Stimulated activated CD4-positive, alpha-beta T cell treated with anti-CD3 and anti-CD28 coated beads, Interleukin-4, amount 100 ng/mL, for 48 hours (primary cell): ENCODE results near the gene KNDC1.
"Not testable (repeated sequence)": the region's sequence is repeated elsewhere in the genome, so short reads cannot be mapped to it uniquely, and the experiment has no call there.

Source experiments
- DNase-seq, 2 donors: peaks; one replicate each; pipeline ENCODE4 v3.0.0-alpha.2; 2020; ENCODE audit warnings: low read depth in 2 of 2

Gene KNDC1

DNA sequence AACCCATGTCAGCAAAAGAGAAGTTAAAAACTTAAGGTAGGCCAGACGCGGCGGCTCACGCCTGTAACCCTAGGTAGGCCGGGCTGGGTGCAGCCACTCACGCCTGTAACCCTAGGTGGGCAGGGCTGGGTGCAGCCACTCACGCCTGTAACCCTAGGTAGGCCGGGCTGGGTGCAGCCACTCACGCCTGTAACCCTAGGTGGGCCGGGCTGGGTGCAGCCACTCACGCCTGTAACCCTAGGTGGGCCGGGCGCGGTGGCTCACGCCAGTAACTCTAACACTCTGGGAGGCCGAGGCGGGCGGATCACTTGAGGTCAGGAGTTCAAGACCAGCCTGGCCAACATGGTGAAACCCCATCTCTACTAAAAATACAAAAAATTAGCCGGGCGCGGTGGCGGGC is 61.7 kb downstream of the KNDC1 start:
- not testable (repeated sequence) for DNase-seq

GRCh38 chr10:133224076-133224475 is 64.1 kb downstream of the KNDC1 start:
- DNase-seq, result no peak

DNA sequence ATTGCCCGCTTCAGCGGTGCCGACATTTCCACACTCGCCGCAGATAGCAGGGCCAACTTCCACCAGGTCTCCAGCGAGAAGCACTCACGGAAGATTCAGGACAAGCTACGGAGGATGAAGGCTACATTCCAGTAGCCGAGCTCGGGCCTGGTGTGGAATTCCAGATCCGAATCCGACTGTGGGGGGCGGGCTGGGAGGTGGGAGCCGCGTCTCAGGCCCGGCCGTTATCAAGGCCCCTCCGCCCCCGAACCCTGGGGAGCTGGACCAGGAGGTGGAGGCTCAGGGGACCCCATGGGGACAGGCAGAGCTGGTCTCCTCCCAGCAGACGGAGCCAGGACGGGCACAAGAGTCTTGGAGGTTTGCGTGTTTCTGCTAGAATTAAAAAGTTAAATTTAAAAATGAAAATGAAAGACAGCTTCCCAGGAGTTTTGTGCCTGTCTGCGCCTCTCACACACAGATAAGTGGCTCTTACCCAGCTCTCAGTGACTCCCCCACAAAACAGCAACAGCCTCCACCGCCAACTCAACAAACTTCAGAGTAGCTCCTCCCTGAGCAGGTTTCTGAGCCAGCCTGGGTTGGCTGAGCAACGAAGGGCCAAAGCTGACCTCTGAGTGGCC is 64.8 kb downstream of the KNDC1 start:
- no peak for DNase-seq

DNA sequence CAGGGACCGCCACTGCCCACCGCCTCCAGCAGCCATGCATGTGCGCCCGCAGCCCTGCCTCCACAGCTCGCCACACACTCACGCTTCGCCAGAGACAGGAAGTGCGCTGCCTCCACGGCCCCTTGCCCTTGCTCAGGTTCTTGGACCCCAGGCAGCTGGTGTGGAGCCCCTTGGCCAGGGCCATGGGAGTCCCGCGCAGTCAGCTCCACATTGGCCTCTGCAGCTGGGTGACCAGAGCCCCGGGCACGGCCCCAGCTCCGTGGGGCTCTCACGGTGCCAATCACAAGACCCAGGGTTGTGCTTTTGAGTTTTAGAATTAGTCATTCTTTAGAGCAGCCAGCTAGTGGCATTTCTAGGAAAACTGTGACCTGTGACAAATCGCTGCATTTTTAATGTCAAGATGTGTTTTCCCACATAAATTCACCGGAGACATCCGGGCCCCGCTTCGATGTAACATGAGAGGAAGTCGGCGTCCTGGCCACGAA is 65.7 kb downstream of the KNDC1 start:
- no peak for DNase-seq

GRCh38 chr10:133226251-133226808 is 66.3 kb downstream of the KNDC1 start:
- DNase-seq, result no peak

DNA sequence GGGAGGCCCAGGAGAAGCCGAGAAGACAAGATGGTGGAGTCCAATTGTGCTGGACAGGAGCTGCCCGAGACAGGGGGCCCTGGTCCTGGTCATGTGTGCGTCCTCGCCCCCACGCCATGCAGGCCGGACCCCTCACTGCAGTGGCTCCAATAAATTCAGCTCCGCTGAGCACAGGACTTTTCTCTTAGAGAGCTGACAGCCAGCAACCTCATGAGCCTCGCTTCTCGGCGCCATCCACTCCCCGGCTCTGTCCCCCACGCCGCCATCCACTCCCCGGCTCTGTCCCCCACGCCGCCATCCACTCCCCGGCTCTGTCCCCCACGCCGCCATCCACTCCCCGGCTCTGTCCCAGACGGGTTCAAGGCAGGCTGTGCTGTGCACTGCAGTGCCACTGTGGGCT is 67.2 kb downstream of the KNDC1 start:
- DNase-seq, result no peak

GRCh38 chr10:133229265-133230043 is 69.4 kb downstream of the KNDC1 start:
- no peak for DNase-seq

- DNase-seq, result no peak
Observed at GRCh38 chr10:133230044-133230361, 70.0 kb downstream of the KNDC1 start, which contains the start of gene UTF1. TSS of gene UTF1 (plus strand) at chr10:133230217. CDS start at chr10:133230289, 72 bp downstream.

DNA sequence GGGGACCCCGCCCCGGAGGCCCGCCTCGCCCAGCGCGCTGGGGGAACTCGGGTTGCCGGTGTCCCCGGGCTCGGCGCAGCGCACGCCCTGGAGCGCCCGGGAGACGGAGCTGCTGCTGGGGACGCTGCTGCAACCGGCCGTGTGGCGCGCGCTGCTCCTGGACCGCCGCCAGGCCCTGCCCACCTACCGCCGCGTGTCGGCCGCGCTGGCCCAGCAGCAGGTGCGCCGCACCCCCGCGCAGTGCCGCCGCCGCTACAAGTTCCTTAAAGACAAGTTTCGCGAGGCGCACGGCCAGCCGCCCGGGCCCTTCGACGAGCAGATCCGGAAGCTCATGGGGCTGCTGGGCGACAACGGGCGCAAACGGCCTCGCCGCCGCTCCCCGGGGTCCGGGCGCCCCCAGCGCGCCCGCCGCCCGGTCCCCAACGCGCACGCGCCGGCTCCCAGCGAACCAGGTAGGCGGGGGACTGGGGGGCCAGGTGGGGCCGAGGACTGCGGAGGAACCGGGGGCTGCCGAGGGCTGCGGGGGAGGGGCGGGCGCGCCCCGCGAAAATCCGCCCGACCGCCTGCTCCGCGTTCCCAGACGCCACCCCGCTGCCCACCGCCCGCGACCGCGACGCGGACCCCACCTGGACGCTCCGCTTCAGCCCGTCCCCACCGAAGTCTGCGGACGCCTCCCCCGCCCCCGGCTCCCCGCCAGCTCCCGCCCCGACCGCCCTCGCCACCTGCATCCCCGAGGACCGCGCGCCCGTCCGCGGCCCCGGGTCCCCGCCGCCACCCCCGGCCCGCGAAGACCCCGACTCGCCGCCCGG is 70.6 kb downstream of the KNDC1 start:
- DNase-seq, result no peak

DNA sequence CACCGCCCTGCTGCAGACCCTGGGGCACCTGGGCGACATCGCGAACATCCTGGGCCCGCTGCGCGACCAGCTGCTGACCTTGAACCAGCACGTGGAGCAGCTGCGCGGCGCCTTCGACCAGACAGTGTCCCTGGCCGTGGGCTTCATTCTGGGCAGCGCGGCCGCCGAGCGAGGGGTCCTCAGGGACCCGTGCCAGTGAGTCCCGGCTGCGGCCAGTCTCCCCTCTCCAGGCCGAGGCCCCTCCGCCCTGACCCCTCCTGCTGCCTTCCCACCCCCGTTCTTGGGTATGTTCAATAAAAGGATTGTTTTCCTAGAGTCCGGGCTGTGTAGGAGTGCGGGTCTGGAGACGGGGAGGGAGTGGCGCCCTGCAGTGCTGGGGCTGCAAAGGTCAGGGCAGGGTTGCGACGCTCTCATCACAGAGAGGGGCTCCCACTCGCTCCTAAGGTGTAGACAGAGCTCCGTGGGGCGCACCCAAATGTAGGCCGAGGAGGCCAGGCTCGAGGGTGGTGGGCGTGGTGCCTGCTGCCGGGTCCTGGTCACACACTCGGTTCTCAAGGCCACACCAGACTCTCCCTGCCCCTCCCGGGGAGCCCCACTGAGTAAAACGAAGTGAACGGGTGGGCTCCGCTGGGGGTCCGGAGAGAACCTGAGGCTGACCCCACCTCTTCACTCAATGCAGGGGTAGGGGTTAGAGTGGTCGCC is 71.4 kb downstream of the KNDC1 start:
- no peak for DNase-seq

DNA sequence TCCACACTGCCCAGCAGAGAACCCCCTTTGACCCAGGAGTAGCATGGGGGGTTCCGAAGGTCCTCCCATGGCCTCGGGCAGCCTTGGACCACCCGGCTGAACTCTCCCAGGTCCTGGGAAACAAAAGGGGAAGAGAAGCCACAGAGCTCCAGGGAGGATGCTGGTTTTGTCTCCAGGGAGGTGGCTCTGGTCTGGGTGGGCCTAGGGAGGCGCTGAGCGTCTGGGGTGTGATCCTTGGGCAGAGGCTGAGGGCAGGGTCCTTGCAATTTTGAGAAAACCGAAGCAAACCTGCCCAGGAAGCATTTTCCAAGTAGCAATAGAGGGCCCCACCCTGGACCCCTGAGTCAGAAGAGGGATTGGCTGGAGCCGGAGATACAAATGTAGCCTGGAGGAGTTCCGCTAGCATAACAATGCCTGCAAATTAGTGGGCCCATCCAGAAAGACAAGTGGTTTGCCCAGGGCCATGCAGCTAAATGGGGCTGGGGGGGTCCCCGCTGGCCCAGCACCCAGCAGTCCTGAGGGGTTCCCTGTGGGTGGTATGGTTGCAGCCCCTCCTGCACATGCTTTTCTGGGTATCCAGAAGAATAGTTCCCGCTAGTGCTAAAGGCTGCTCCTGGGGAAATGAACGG is 72.0 kb downstream of the KNDC1 start:
- no peak for DNase-seq

DNA sequence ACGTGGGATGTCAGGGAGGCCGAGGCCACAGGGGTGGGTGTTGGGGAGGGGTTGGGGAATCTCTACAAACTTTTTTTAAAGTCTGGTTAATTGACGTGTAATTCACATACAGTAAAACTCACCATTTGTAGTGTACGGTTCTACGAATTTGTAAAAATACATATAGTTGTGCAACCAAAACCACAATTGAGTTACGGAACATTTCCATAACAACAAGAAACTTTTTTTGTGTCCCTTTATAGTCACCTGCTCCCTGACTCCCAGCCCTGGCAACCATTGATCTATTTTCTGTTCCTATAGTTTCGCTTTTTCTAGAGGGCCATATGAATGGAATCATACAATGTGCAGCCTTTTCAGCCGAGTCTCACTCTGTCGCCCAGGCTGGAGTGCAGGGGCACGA is 74.8 kb downstream of the KNDC1 start:
- DNase-seq, result not testable (repeated sequence)

- DNase-seq, result no peak
Observed at GRCh38 chr10:133235265-133235855, 75.3 kb downstream of the KNDC1 start.

- DNase-seq, result no peak
Observed at GRCh38 chr10:133235932-133236331, 75.9 kb downstream of the KNDC1 start.

- DNase-seq, result no peak
Observed at GRCh38 chr10:133236401-133237240, 76.6 kb downstream of the KNDC1 start.

DNA sequence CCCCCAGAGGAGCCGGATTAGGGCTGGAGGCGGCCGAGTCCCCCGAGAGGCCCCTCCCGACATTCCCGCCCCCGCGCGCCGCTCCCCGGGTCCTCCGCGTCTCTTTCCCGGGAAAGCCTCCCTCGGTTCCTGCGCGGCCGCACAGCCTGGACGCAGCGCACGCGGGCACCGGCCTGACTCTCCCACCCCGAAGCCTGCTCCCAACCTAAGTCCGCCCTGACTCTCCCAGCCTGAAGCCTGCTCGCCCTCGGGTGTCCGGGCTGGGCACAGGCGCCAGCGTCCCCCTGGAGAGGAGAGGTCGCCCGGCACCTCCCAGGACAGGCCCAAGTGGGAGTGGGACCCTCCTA is 77.2 kb downstream of the KNDC1 start:
- no peak for DNase-seq

GRCh38 chr10:133237588-133238465 is 77.8 kb downstream of the KNDC1 start, which contains the start of gene VENTX:
TSS of gene VENTX (plus strand) at chr10:133237855. CDS start at chr10:133237915, 60 bp downstream.
- no peak for DNase-seq

- DNase-seq, result no peak
Observed at GRCh38 chr10:133238466-133238804, 78.4 kb downstream of the KNDC1 start.

DNA sequence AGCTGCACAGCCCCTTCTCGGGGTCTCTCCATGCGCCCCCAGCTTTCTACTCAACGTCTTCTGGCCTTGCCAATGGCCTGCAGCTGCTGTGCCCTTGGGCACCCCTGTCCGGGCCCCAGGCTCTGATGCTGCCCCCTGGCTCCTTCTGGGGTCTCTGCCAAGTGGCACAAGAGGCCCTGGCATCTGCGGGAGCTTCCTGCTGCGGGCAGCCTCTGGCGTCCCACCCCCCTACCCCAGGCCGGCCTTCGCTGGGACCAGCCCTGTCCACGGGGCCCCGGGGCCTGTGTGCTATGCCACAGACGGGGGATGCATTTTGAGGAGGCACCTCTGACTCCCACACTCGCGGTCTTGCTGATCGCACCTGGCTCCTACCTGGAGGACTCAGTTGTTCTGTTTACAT is 80.0 kb downstream of the KNDC1 start:
- no peak for DNase-seq
